Activated gamma-delta T cell treated with Interleukin-2 at 50 U/mL for 16 hours (primary cell): ENCODE measurements around the gene THSD7B.

Experiments used
- DNase-seq: peaks from one replicate; pipeline ENCODE4 v3.0.0-alpha.2; 2020

THSD7B gene

GRCh38 chr2:136828162-136828561, 62.8 kb downstream of the THSD7B start:
- DNase-seq = no peak

- no peak for DNase-seq
Measured at GRCh38 chr2:136828774-136829173, 63.4 kb downstream of the THSD7B start.

GRCh38 chr2:136844546-136844945, 79.2 kb downstream of the THSD7B start:
- DNase-seq = no peak

- no peak for DNase-seq
Measured at GRCh38 chr2:136858656-136859055, 93.3 kb downstream of the THSD7B start.

GRCh38 chr2:136860443-136860958, 95.2 kb downstream of the THSD7B start:
- DNase-seq = no peak

- DNase-seq = no peak
Measured at GRCh38 chr2:136863468-136863867, 98.1 kb downstream of the THSD7B start.

- DNase-seq = no peak
Measured at GRCh38 chr2:136863874-136864273, 98.5 kb downstream of the THSD7B start.

GRCh38 chr2:136871424-136871823, 106.1 kb downstream of the THSD7B start:
- no peak for DNase-seq

- no peak for DNase-seq
Measured at GRCh38 chr2:136874258-136874657, 108.9 kb downstream of the THSD7B start.

GRCh38 chr2:136891100-136891499, 125.8 kb downstream of the THSD7B start:
- DNase-seq = no peak

- no peak for DNase-seq
Measured at GRCh38 chr2:136894007-136894634, 128.8 kb downstream of the THSD7B start.

- no peak for DNase-seq
Measured at GRCh38 chr2:136901732-136902131, 136.4 kb downstream of the THSD7B start.

GRCh38 chr2:136905779-136906178, 140.4 kb downstream of the THSD7B start:
- DNase-seq = no peak

- no peak for DNase-seq
Measured at GRCh38 chr2:136909777-136910176, 144.4 kb downstream of the THSD7B start.

GRCh38 chr2:136916131-136916530, 150.8 kb downstream of the THSD7B start:
- DNase-seq = no peak

- no peak for DNase-seq
Measured at GRCh38 chr2:136917411-136917881, 152.1 kb downstream of the THSD7B start.

GRCh38 chr2:136919682-136920081, 154.3 kb downstream of the THSD7B start:
- DNase-seq = no peak

GRCh38 chr2:136920652-136921333, 155.4 kb downstream of the THSD7B start:
- DNase-seq = no peak

- no peak for DNase-seq
Measured at GRCh38 chr2:136927156-136927555, 161.8 kb downstream of the THSD7B start.

GRCh38 chr2:136929531-136929930, 164.2 kb downstream of the THSD7B start:
- DNase-seq = no peak

- no peak for DNase-seq
Measured at GRCh38 chr2:136932700-136933099, 167.4 kb downstream of the THSD7B start.

GRCh38 chr2:136935119-136935518, 169.8 kb downstream of the THSD7B start:
- DNase-seq = no peak

- DNase-seq = no peak
Measured at GRCh38 chr2:136956050-136956449, 190.7 kb downstream of the THSD7B start.

- DNase-seq = no peak
Measured at GRCh38 chr2:136957044-136957443, 191.7 kb downstream of the THSD7B start.
